ENCODE results near the gene CACNB1. TPM values are rescaled to one million over a fixed set of nuclear protein-coding genes. Genes with fewer than 3 reads are reported as not detected.

The CACNB1 gene
- total and polyA plus RNA-seq, 2 donors (not counting 1 experiment from before 2014, with no cell fraction given): 3.8 to 12.4 TPM

GRCh38 chr17:39174920-39175694 lies 22.4 kb downstream of the CACNB1 start:
- Mint-ChIP-seq H3K4me3 (peak overlapping the region; percentile 53), H3K27ac (no peak overlapping the region), H3K4me1 (peaks cover 5% of the 10 kb centered on the region), H3K9me3 (ENCODE audit: insufficient read depth) (no peaks in the 10 kb centered on the region), H3K27me3 (peaks cover 23% of the 10 kb centered on the region)
- 63% methylated on average over 34 of the region's 35 CpGs for WGBS (ENCODE audit: insufficient coverage)
- TF ChIP-seq CTCF (IDR thresholded peaks at IDR 0.05): peak; percentile 82
- TF ChIP-seq EZH2 (IDR thresholded peaks at IDR 0.05; ENCODE audit: borderline replicate concordance, insufficient read depth, low read depth, low read length, poor library complexity, severe bottlenecking): no peak
- intact Hi-C loops (cut with micrococcal nuclease): loop anchor here (1.0 kb wide), 1 partner anchor 192 kb away; no protein-coding TSS in a partner anchor
- Histone ChIP-seq H3K4me2 (replicated peaks; ENCODE audit: low read depth, low read length, poor library complexity, severe bottlenecking) (peak overlapping the region; percentile 55), H3K27ac (ENCODE audit: low read length in 2 of 2) (no peak overlapping the region), H3K36me3 (replicated peaks in 1 of 2; ENCODE audit: control extremely low read depth in 1 of 2, control insufficient read depth in 1 of 2, extremely low read depth in 1 of 2, insufficient read depth in 2 of 2, low read length in 1 of 2) (no peaks in the 10 kb centered on the region), H3K9me3 (ENCODE audit: control extremely low read depth in 1 of 3, control insufficient read depth in 2 of 3, insufficient read depth in 1 of 3, low read length in 2 of 3) (no peaks in the 10 kb centered on the region), H2AFZ (ENCODE audit: insufficient read depth, low read depth, low read length, poor library complexity, severe bottlenecking) (peak overlapping the region; percentile 20), H3K9ac (ENCODE audit: low read length) (no peak overlapping the region), H4K20me1 (ENCODE audit: control insufficient read depth, insufficient read depth, low read length, poor library complexity, severe bottlenecking) (no peaks in the 10 kb centered on the region), H3K27me3 (replicated peaks in 1 of 4; ENCODE audit: control extremely low read depth in 1 of 4, control insufficient read depth in 3 of 4, insufficient read depth in 4 of 4, low read length in 3 of 4) (peaks cover 0 to 30% (median 10%) of the 10 kb centered on the region in 4 experiments), H3K4me3 (ENCODE audit: control extremely low read depth in 1 of 5, extremely low read depth in 1 of 5, insufficient read depth in 1 of 5, low read depth in 2 of 5, low read length in 4 of 5) (peak overlapping the region in 2 of 5 experiments; percentile 9 to 35), H3K79me2 (ENCODE audit: control insufficient read depth, insufficient read depth, low read length) (no peaks in the 10 kb centered on the region), H3K4me1 (ENCODE audit: control insufficient read depth in 2 of 2, insufficient read depth in 2 of 2, low read length in 2 of 2) (peaks cover 0 to 7% of the 10 kb centered on the region in 2 donors)
- peak; percentile 76 for ATAC-seq (ENCODE audit: low read depth)
- DNase-seq: peak; percentile 83
- ChIA-PET POLR2A (interaction anchor here (0.6 to 0.7 kb wide), 2 partner anchors 22 to 832 kb away, joined by 3 read pairs; no protein-coding TSS in a partner anchor), CTCF (interaction anchor here (0.6 to 5.6 kb wide), 29 partner anchors 8 to 413 kb away, joined by 3 to 97 read pairs (median 4); partner anchors contain the start of genes ARL5C, FBXO47, PLXDC1 and RPL19)

Data from B cell (primary cell).